Stimulated activated memory B cell treated with anti-CD40 and anti-IgM and Interleukin-4, amounts not matched to agents 10 μg/mL and 1 μg/mL and 100 μg/mL, for 72 hours (primary cell): ENCODE results near the gene ARID5B.

ENCODE experiments used
- ATAC-seq: fragments of 150-1000 bp; cut with Tn5 transposase; 2 replicates; pipeline ENCODE4 v1.10.0; 2021
- H3K27ac Mint-ChIP-seq: one replicate; pipeline ENCODE4 v1.8.0; 2022; ENCODE audit warnings: mild to moderate bottlenecking, mixed read lengths
- H3K27me3 Mint-ChIP-seq: one replicate; pipeline ENCODE4 v1.8.0; 2022; ENCODE audit warnings: mixed read lengths
- H3K36me3 Mint-ChIP-seq: one replicate; pipeline ENCODE4 v1.8.0; 2022; ENCODE audit warnings: mixed read lengths
- H3K4me1 Mint-ChIP-seq: one replicate; pipeline ENCODE4 v1.8.0; 2022; ENCODE audit warnings: mixed read lengths
- H3K4me3 Mint-ChIP-seq: one replicate; pipeline ENCODE4 v1.8.0; 2022; ENCODE audit warnings: mild to moderate bottlenecking, moderate library complexity, mixed read lengths
- H3K9me3 Mint-ChIP-seq: one replicate; pipeline ENCODE4 v1.8.0; 2022; ENCODE audit warnings: mixed read lengths

The ARID5B gene

DNA sequence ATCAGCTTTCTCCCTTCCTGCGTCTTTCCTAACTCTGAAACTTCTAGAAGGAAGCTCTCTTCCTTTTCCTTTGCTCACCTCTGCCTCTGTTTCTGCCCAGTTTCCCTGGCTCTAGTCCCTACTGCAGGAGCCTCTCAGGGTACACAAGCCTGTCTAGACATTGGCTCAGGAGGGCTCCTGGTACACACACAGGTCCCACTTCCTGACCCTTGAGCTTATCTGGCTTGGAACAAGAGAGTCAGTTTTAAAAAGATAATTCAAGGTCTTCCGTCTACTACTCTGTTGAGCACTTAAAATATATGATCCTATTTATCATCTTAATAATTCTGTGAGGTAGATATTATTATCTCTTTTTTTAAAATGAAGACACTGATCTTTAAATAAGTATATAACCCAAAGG is 226.5 kb downstream of the ARID5B start:
- H3K27me3 Mint-ChIP-seq = no peaks in the 10 kb centered on the region
- H3K4me1 Mint-ChIP-seq = no peaks in the 10 kb centered on the region
- peaks cover 6% of the 10 kb centered on the region for H3K9me3 Mint-ChIP-seq
- peaks cover 11% of the 10 kb centered on the region for H3K36me3 Mint-ChIP-seq
- no peak overlapping the region for H3K27ac Mint-ChIP-seq
- no peak overlapping the region for H3K4me3 Mint-ChIP-seq
- no peak for ATAC-seq

DNA sequence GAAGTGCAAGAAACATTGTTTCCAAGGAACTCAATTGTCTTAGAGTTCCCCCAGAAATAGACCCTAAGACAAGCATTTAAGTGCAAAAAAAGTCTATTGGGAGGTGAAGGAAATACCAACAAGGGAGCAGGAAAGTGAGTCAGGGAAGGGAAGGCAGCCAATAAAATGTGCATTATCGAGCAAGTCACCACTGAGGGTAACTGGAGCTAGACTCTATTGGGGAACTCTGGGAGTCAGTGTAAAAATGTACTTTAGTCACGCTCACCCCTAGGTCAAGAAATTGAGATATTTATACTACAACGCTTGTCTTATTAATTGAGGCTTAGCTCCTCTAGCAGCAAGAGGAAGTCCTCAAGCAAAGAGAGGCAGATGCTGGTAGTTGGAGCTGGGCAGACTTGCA is 229.4 kb downstream of the ARID5B start:
- peaks cover 6% of the 10 kb centered on the region for H3K9me3 Mint-ChIP-seq
- no peak for ATAC-seq
- no peak overlapping the region for H3K4me3 Mint-ChIP-seq
- no peaks in the 10 kb centered on the region for H3K27me3 Mint-ChIP-seq
- H3K36me3 Mint-ChIP-seq = peaks cover 11% of the 10 kb centered on the region
- H3K4me1 Mint-ChIP-seq = no peaks in the 10 kb centered on the region
- no peak overlapping the region for H3K27ac Mint-ChIP-seq

- H3K4me1 Mint-ChIP-seq = no peaks in the 10 kb centered on the region
- H3K27ac Mint-ChIP-seq = no peak overlapping the region
- H3K36me3 Mint-ChIP-seq = peaks cover 11% of the 10 kb centered on the region
- H3K9me3 Mint-ChIP-seq = peaks cover 6% of the 10 kb centered on the region
- no peaks in the 10 kb centered on the region for H3K27me3 Mint-ChIP-seq
- no peak for ATAC-seq
- H3K4me3 Mint-ChIP-seq = no peak overlapping the region
These were observed 230.2 kb downstream of the ARID5B start for GRCh38 chr10:62131724-62132123.

GRCh38 chr10:62133618-62134017 is 232.1 kb downstream of the ARID5B start:
- H3K36me3 Mint-ChIP-seq = peaks cover 11% of the 10 kb centered on the region
- ATAC-seq = no peak
- no peaks in the 10 kb centered on the region for H3K4me1 Mint-ChIP-seq
- no peak overlapping the region for H3K27ac Mint-ChIP-seq
- H3K4me3 Mint-ChIP-seq = no peak overlapping the region
- H3K9me3 Mint-ChIP-seq = peaks cover 6% of the 10 kb centered on the region
- no peaks in the 10 kb centered on the region for H3K27me3 Mint-ChIP-seq

GRCh38 chr10:62136931-62137330 is 235.4 kb downstream of the ARID5B start:
- Mint-ChIP-seq H3K27me3 (no peaks in the 10 kb centered on the region), H3K27ac (no peak overlapping the region), H3K36me3 (peaks cover 6% of the 10 kb centered on the region)

More at GRCh38 chr10:62136931-62137330, 235.4 kb downstream of the ARID5B start:
- Mint-ChIP-seq H3K4me3 (no peak overlapping the region), H3K4me1 (no peaks in the 10 kb centered on the region), H3K9me3 (peaks cover 3% of the 10 kb centered on the region)
- no peak for ATAC-seq
